HG03469 (cell line): Measurements from ENCODE around the gene OPHN1.
A peak's percentile ranks its signal among the peaks of the same experiment; 100 is the strongest.

Experiments
- ATAC-seq: cut with Tn5 transposase; IDR thresholded peaks from one replicate; pipeline ENCODE4 v1.9.1; 2021; ENCODE audit warnings: mild to moderate bottlenecking, moderate library complexity, moderate number of reproducible peaks; ENCODE audit not compliant: unreplicated experiment

Gene OPHN1

DNA sequence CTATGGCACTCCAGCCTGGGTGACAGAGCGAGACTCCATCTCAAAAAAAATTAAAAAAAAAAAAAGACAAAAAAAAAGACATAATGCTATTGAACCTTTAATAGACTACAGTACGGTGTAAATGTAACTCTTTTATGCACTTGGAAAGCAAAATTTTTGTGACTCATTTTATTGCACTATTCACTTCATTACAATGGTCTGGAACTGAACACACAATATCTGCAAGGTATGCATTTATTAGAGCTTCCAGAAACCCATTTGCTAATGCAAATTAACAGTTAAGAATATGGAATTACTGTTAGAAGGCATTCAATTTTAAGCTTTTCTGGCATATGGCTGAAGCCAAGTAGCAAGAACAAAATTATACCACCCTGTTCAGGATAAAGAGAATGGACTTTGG lies 176.3 kb downstream of the OPHN1 start:
- no peak for ATAC-seq

DNA sequence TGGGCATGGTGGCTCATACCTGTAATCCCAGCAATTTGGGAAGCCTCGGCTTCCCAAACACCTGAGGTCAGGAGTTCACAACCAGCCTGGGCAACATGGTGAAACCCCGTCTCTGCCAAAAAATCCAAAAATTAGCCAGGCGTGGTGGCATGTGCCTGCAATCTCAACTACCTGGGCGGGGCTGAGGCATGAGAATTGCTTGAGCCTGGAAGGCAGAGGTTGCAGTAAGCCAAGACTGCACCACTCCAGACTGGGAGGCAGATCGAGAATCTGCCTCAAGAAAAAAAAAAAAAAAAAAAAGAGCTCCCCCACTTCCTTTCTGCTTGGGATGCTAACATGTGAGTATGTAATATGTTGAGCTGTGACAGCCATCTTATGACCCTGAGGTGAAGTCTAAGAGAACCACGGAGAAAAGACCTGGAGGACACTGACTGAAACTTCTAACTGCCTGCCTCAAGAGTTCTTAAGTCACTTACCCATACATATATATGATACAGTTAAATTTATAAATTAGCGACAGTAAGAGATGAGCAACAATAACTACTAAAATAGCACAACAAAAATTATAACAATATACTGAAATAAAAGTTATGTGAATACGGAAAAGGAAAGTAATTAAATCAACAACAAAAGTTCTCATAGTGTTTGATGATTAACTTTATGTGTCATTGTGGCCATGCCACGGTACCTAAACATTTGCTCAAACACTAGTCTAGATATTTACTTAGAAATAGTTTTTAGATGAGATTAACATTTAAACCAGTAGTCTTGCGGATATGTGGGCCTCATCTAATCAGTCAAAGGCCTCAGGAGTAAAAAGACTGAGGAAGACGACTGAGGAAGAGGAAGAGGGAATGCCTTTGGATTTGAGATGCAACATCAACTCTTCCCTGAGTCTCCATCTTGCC lies 178.3 kb downstream of the OPHN1 start:
- no peak for ATAC-seq

DNA sequence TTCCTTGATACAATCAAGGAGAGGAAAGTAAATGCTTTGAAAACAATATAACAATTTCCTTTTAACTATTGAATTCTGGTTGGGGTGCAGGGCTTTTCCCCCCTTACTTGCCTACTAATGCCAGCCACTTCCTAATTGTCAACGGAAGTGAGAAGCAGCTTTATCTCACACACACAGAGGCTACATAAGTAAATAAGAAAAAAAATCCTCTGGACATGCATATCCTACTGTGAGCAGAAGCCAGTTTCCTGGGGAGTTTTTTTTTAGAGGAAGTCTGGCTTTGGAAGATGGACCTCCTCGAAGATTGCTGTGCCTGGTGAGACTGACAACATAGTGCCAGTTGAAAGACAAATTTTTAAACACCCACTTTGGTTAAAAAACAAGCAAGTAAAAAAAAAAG lies 180.6 kb downstream of the OPHN1 start:
- no peak for ATAC-seq

DNA sequence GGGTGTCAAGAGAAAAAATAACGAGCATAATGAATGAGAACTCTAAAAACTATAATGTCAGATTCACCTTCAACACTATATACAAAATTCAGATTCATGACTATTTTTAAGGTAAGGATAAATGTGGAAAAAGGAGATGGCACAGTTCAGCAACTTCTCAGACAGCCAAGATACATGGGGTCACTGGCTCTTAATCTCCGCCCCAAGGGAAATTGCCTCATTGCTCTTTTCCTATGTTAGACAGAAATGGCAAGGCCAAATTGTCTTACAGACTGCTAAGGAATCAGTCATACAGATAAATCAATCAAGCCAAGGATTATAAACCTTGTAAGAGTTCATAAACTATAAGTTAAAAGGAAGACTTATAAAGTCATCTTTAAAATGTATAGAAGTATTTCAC lies 183.4 kb downstream of the OPHN1 start:
- ATAC-seq, result no peak

DNA sequence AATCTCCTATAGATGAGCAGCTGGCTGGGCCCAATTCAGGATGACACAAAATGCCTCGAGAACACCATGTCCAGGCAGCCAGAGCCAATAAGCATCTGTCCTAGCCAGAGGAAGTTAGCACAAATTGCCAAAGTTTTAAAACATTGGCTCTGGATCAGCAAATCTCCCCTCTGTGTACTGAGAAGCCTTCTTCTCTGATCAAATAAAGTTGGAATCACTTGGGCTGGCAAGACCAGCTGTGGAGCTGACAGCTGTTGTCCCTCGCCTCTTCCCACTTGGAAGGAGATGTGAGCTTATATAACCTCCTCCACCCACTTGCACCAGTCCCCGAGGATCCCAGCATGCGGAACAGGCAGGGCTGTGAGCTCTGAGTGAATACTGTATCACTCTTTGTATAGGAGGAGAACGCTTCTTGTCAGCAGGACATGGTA lies 183.9 kb downstream of the OPHN1 start:
- ATAC-seq, result no peak

DNA sequence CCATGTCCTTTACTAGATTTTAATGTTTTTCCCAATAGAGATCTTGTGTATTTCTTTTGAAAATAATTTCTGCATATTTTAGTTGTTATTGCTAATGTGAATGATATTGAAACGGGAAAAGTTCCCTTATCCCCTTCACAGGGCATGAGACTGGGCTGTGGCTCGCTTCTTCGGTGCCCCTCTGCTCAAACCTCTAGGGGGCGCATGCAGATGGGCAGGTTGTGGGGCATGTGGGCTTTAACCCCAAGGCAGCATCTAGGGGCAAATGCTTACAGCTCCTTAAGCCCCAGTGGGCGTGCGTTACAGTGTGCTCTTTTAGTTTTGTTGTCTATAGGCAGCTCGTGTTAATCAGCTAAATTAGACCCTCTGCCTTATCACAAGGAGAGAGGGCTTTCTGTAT lies 194.7 kb downstream of the OPHN1 start:
- ATAC-seq, result no peak

DNA sequence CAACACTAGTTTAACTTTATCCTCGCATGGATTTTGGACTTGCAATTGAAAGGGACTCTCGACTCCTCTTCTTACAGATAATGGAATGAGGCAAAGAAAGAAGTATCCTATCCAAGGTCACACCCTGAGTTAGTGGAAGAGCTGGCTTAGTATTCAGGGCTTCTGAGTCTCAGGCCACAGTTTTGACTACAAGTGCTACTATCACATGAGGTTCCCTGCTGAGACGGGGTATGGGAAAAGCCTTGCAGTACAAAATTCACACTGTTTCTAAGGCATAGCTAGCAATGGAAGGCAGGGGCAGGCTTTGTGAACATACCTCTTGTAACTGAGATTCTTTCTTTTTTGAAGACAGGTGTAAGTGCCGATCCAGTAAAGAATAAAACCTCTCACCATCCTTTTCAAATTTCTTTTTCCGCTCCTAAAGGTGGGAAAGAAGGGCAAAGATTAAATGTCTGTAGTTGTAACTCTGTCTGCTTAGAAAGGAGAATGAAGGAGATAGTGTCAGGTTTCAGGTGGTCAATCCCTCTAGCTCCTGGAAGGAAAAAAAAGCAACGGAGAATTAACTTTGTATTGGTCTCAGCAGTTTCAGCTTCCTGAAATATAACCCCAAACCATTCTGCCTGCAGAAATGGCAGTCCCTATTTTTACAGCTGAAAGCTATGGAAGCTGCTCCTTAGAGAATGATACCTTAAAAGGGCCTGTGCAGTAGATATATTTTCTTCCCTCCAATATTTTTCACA lies 199.0 kb downstream of the OPHN1 start:
- no peak for ATAC-seq

DNA sequence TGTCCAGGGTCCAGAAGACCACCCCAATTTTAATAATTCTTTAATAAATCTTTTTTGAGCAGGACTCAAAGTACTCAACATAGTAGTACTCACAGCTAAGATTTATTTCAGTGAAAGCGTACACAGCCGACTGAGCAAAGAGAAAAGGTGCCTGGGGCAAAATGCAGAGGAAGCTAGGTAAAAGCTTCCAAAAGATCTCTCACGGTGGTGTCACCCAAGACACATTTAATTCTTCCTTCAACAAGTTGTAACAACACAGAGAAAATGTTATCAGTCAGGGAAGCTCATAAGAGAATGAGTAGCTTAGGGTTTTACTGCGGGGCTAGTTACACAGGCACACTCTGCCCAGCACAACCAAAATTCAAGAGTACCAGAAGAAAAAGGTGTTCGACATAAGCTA lies 201.1 kb downstream of the OPHN1 start:
- no peak for ATAC-seq

DNA sequence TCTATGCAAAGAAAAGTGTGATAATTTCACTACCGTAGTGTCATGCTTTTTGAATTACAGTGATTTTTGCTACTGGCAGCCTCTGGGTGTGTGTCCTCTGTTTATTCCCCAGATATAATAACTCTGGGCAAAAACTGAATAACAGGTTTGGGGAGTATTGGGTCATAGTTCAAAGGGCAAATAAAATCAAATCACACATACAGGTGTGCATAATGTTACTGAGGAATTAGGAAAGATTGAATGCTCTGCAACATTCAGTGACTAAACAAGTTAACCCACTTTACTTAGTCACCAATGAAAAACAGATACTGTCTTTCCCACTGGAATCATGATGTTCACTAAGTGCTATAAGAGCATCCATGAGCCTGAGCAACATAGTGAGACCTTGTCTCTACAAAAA lies 224.3 kb downstream of the OPHN1 start:
- no peak for ATAC-seq

DNA sequence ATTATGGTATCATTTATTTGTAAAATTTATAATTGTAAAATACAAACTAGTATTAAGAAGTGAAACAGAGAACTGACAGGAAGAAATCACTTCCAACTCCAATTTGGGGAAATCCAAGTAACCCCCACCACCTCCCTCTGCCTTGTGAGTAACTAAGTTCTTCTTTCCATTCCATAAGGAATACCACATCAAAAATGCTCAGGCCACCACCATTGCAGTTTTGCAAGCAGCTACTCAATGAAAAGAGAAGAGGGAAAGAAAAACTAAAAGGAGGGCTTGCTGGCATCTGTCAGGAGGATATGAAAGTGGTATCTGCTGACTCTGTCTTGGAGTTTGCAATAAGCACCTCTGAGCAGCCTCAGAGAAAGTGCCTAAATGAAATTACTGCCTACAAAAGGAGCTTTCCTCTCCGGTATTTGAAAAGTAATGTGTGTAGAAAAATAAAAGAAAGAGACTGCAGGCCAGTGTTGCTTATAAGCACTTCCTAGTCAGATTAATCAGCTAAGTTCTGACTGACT lies 228.7 kb downstream of the OPHN1 start:
- ATAC-seq, result no peak

DNA sequence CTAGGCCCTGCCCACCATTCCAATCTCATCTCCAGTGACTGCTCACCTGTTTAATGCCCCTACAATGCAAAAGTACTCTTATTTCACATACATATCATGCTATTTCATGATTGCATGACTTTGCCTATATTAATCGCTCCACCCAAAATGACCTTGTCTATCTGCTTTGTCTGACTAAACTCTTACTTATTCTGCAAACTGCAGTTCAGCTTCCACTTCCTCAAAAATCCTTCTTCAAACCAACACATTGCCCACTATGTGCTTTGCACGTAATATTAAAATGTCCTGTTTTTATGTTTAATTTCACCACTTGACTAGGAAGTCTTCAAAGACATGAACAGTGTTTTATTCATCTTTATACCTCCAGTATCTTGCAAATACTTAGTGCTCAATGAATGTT lies 229.6 kb downstream of the OPHN1 start:
- peak; percentile 89 for ATAC-seq

DNA sequence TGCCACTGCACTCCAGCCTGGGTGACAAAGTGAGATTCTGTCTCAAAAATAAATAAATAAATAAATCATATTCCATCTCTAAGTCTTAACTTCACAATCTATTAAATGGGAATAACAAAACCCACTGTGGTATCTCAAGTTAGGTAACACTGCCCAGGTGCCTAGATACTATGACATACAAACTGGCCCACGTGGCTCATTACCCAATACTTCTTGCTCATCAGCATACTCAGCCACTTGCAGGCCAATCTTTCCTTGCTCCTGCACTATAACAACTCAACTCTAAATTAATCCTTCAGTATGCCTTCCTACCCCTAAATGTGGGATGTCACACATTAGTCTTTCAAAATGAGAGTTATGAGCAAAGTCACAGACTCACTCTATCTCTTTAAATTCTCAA lies 230.1 kb downstream of the OPHN1 start:
- ATAC-seq, result peak; percentile 12

DNA sequence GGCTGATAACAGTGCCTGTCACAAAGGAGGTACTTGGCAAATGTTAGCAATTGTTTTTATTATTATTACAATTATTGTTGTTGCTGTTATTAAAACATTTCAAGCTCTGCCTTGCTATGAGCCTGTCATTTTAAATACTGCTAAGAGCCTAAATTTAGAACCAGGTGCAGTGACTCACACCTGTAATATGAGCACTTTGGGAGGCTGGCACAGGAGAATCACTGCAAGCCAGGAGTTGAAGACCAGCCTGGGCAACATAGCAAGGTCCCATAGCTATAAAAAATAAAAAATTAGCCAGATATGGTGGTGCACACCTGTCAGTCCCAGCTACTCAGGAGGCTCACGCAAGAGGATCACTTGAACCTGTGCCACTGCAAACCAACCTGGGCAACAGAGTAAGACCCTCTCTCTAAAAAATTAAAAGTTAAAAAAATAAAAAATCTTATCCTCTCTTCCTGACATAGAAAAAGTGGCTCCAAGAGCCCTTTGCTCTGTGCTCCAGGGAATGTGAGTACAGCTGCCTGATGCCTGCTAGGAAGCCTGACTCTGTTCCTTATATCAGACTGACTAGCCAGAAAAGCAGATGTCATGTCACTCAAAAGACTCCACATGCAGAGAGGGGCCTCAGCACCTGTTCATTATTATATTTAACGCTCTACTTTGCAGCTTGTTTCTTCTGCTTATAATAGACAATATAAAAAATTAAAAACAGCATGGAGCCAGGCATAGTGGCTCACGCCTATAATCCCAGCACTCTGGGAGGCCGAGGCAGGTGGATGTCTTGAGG lies 234.0 kb downstream of the OPHN1 start:
- no peak for ATAC-seq

DNA sequence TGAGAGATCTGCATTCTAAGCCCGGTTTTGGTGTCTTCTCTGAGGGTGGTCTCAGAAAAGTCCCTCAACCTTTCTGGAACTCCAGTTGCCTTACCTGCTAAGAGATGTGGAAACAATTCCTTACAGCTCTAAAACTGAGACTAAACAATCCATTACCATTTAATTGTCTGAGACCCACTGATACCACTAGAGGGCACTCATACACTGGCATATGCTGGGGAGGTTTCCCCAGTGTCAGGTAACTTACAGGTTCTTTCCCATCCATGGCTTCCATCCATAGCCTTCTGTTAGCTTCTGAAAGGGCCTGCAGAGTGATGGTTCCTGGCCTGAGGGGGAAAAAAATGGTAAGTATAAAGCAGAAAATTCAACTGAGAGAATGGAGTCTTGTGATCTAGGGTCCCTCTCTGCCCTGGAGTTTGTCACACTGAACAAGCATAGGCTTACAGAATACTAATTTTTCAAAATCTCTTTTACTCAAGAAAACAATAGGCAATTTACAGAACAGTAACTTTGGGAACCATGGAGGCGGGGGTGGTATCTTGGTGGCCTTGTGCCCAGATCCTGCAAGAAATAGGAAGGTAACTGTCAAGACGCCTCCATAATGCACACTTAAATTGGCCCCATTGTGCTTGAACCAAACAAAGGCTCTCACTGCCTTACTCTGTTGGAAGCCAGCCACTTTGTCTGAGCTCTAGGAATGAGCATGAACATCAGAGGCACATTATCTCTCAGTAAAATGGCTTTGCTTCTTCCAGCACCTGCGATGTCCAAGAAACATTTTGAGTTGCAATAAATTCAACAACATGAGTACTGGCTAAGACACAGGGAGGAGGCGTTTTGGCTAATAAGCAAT lies 236.1 kb downstream of the OPHN1 start:
- peak; percentile 82 for ATAC-seq

DNA sequence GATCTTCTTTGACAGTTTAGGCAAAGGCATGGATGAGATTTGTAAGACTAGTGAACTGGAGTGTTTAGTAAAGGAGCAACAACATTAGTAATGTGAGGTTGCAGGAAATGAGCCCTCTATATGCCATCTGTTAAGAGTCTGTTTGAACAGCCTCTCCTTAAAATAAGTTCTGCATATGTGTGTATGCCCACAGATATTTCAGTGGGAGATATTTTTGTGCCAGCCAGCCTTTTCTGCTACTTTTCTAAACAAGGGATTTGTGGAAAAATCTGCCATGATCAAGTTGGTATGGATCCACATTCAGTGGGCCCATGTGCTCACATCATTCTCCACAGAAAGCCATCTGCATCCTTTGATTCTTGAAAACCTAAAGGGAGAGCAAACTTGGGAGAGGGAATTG lies 237.7 kb downstream of the OPHN1 start:
- no peak for ATAC-seq

DNA sequence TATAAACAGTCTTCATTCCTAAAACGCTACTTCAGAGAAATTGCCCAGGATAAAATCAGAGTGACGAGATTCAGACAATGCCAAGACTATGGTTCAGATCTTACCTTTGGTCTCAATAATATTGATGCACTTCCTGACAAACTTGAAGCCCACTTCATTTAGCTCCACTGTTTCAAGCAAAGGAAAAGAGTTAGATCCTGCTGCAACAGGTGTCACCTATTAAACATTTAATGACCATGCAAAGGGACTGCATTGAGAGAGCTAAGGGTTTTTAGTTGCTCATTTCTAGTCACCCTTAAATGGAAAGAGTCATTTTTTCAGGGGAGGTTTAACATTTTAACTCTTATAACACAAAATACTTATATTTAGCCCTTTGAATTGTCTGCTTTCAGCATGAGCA lies 239.5 kb downstream of the OPHN1 start:
- ATAC-seq, result no peak

DNA sequence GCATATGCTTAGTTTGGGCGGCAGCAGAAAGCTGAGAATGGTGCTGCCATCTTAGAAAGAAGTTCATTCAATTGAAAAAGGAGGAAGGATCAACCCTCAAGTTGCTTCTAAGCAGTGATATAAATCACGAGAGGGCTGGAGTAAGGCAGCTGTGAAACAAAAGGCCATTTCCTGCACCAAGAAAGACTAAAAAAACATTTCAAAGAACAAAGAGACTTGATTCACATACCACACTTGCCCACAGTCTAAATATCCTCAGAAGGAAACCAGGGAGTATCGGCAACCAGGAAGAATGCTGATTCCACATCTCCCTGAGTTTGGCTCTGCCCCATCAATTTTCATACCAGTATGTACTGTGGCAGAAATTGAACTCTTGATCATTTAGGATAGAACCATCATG lies 240.1 kb downstream of the OPHN1 start:
- ATAC-seq, result no peak

DNA sequence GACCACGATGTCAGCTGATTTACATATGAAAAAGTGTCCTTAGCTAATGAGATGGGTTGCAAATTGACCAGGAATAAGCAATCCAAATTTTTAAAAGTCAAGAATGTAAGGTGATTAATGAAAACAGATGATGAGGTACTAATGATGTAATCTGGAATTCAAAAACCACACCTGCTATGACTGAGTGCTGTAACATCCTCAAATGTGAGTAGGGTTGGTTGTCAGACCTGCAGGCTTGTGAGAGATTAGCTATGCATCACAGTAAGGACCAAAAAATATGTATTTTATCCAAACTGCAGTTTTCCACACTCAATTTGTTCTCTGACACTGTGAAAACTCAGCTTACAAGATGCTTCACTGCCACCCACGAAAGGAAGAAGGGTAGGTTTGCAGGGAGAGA lies 242.5 kb downstream of the OPHN1 start:
- no peak for ATAC-seq

DNA sequence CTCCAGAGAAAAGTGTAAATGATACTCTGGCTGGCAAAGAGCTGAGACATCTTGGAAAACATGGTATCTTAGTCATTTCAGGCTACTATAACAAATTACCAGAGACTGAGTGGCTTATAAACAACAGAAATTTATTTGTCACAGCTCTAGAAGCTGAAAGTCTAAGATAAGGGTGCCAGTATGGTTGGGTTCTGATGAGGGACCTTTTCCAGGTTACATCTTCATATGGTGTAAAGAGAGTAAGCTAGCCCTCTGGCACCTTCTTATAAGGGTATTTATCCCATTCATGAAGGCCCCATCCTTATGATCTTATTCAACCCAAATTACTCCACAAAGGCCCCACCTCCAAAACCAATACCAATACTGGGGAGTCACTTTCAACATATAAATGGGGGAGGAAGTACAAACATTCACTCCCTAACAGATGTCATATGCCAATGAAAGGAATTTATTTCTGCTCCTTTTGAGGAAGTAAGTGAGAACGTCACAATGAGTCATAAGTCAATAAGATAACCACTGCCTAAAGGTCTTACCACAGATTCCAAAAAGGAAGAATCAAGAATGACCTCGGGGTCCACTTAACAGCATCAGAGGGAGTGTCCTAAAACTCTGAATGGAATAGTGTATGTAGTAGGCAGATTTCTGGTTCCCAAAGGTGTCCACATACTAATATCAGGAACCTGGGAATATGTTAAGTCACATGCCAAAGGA lies 246.6 kb downstream of the OPHN1 start:
- ATAC-seq, result no peak

DNA sequence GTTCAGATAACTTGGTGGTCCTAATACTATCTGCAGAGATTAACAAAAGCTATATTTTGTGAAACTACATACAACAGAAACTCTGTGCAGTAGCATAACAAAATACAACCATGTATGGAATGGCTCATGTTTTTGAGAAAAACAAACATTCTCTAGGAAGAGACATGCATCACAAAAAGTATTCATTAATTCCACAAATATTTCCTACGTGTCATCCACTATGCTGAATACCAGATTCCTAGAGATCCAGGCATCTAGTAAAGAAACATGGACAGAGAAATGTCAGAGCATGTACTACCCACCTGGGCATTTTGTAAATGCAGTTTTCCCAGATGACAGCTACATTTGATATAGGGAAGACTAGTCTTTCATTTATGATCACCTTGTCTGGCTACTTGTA lies 248.1 kb downstream of the OPHN1 start:
- ATAC-seq, result no peak
